ENCODE data around the gene YTHDC1.

YTHDC1 gene

DNA sequence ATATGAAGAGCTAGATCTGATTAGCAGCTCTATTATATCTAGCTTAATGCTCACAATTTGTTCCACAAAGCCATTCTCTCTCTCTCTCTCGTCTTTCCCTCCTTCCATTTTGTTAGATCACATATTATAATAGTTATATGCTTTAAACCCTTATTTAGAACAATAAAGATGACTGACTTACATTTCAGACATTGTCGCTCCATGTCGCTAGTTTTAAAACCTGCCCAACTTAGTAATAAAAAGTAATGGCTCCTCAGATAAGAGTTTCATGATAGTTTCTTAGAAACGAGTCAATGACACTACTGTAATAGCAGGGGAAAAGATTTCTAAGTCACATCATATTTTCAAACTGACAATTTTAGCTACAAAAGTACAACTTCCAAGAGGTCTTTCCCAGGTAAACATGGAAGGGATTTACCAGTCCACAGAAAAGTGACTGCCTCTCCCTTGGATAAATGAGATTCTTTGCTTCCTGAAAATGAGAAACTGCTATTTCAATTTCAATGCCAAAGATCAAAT is 38.5 kb upstream of the YTHDC1 start:
- TF ChIP-seq, protein P1, sequence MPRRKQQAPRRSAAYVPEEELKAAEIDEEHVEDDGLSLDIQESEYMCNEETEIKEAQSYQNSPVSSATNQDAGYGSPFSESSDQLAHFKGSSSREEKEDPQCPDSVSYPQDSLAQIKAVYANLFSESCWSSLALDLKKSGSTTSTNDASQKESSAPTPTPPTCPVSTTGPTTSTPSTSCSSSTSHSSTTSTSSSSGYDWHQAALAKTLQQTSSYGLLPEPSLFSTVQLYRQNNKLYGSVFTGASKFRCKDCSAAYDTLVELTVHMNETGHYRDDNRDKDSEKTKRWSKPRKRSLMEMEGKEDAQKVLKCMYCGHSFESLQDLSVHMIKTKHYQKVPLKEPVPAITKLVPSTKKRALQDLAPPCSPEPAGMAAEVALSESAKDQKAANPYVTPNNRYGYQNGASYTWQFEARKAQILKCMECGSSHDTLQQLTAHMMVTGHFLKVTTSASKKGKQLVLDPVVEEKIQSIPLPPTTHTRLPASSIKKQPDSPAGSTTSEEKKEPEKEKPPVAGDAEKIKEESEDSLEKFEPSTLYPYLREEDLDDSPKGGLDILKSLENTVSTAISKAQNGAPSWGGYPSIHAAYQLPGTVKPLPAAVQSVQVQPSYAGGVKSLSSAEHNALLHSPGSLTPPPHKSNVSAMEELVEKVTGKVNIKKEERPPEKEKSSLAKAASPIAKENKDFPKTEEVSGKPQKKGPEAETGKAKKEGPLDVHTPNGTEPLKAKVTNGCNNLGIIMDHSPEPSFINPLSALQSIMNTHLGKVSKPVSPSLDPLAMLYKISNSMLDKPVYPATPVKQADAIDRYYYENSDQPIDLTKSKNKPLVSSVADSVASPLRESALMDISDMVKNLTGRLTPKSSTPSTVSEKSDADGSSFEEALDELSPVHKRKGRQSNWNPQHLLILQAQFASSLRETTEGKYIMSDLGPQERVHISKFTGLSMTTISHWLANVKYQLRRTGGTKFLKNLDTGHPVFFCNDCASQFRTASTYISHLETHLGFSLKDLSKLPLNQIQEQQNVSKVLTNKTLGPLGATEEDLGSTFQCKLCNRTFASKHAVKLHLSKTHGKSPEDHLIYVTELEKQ (tag by site-specific recombination; IDR thresholded peaks at IDR 0.05; ENCODE audit: borderline replicate concordance) = no peak
- TF ChIP-seq ZNF112 (tag by site-specific recombination; IDR thresholded peaks at IDR 0.05) (no peak), ZNF501 (tag by site-specific recombination; IDR thresholded peaks at IDR 0.05) (no peak), SP3 (tag by site-specific recombination; IDR thresholded peaks at IDR 0.05) (no peak), ZNF335 (tag by site-specific recombination; conservative IDR thresholded peaks at IDR 0.05) (no peak), ZNF624 (tag by site-specific recombination; IDR thresholded peaks at IDR 0.05) (no peak), ZNF629 (tag by site-specific recombination; IDR thresholded peaks at IDR 0.05) (no peak), ZNF585B (tag by site-specific recombination; IDR thresholded peaks at IDR 0.05) (no peak), SETDB1 (IDR thresholded peaks at IDR 0.05; ENCODE audit: insufficient read length, low read length) (no peak), ZFHX2 (tag by site-specific recombination; conservative IDR thresholded peaks at IDR 0.05) (no peak), ZNF146 (tag by site-specific recombination; IDR thresholded peaks at IDR 0.05) (no peak)
- TF ChIP-seq, protein P2, sequence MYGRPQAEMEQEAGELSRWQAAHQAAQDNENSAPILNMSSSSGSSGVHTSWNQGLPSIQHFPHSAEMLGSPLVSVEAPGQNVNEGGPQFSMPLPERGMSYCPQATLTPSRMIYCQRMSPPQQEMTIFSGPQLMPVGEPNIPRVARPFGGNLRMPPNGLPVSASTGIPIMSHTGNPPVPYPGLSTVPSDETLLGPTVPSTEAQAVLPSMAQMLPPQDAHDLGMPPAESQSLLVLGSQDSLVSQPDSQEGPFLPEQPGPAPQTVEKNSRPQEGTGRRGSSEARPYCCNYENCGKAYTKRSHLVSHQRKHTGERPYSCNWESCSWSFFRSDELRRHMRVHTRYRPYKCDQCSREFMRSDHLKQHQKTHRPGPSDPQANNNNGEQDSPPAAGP (tag by site-specific recombination; IDR thresholded peaks at IDR 0.05) = no peak
- TF ChIP-seq, protein P3, sequence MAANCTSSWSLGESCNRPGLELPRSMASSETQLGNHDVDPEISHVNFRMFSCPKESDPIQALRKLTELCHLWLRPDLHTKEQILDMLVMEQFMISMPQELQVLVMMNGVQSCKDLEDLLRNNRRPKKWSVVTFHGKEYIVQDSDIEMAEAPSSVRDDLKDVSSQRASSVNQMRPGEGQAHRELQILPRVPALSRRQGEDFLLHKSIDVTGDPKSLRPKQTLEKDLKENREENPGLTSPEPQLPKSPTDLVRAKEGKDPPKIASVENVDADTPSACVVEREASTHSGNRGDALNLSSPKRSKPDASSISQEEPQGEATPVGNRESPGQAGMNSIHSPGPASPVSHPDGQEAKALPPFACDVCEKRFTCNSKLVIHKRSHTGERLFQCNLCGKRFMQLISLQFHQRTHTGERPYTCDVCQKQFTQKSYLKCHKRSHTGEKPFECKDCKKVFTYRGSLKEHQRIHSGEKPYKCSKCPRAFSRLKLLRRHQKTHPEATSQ (tag by site-specific recombination; IDR thresholded peaks at IDR 0.05) = no peak
- TF ChIP-seq, protein P4, sequence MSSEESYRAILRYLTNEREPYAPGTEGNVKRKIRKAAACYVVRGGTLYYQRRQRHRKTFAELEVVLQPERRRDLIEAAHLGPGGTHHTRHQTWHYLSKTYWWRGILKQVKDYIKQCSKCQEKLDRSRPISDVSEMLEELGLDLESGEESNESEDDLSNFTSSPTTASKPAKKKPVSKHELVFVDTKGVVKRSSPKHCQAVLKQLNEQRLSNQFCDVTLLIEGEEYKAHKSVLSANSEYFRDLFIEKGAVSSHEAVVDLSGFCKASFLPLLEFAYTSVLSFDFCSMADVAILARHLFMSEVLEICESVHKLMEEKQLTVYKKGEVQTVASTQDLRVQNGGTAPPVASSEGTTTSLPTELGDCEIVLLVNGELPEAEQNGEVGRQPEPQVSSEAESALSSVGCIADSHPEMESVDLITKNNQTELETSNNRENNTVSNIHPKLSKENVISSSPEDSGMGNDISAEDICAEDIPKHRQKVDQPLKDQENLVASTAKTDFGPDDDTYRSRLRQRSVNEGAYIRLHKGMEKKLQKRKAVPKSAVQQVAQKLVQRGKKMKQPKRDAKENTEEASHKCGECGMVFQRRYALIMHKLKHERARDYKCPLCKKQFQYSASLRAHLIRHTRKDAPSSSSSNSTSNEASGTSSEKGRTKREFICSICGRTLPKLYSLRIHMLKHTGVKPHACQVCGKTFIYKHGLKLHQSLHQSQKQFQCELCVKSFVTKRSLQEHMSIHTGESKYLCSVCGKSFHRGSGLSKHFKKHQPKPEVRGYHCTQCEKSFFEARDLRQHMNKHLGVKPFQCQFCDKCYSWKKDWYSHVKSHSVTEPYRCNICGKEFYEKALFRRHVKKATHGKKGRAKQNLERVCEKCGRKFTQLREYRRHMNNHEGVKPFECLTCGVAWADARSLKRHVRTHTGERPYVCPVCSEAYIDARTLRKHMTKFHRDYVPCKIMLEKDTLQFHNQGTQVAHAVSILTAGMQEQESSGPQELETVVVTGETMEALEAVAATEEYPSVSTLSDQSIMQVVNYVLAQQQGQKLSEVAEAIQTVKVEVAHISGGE (tag by site-specific recombination; conservative IDR thresholded peaks at IDR 0.05; ENCODE audit: low read depth) = no peak

DNA sequence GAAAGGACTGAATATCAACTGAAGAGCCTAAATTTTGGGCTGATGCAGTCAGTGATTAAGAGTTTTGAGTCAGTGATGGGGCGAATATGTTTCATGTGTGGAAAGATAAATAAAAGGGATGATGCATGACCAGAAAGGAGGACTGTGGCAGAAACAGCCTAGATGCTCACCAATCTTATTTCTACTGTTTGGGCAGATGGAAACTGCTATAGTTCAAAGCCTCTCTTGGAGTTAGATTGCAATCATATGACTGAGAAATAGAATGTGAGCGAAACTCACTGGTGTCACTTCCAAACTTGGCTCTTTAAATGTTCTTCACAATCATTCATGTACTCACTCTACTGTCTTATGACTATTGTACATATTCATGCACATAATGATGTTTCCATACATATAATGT is 35.4 kb upstream of the YTHDC1 start:
- ChIA-PET CTCF (no interaction called here), POLR2A (no interaction called here)
- Histone ChIP-seq H3K4me1 (ENCODE audit: control insufficient read depth, insufficient read depth, low read length) (no peaks in the 10 kb centered on the region), H3K27ac (ENCODE audit: extremely low read depth, low read depth, low read length) (no peak overlapping the region), H3K4me3 (ENCODE audit: low read depth, low read length) (no peak overlapping the region), H3K9me3 (ENCODE audit: control insufficient read depth, insufficient read depth, low read depth, low read length) (no peaks in the 10 kb centered on the region), H3K36me3 (ENCODE audit: control insufficient read depth in 2 of 2, insufficient read depth in 1 of 2, low read length in 2 of 2) (no peaks in the 10 kb centered on the region)
- TF ChIP-seq ZNF76 (tag by site-specific recombination; IDR thresholded peaks at IDR 0.05; ENCODE audit: borderline replicate concordance, low read depth) (no peak), ZNF10 (tag by site-specific recombination; IDR thresholded peaks at IDR 0.05) (no peak), ZNF670 (tag by site-specific recombination; IDR thresholded peaks at IDR 0.05; ENCODE audit: low read depth) (no peak), ZNF23 (tag by site-specific recombination; IDR thresholded peaks at IDR 0.05; ENCODE audit: borderline replicate concordance) (no peak), ZNF48 (tag by site-specific recombination; IDR thresholded peaks at IDR 0.05) (no peak), ZNF521 (tag by site-specific recombination; IDR thresholded peaks at IDR 0.05) (no peak), RBAK (tag by site-specific recombination; IDR thresholded peaks at IDR 0.05) (no peak), YY2 (tag by site-specific recombination; IDR thresholded peaks at IDR 0.05) (no peak)
- TF ChIP-seq, protein P5, sequence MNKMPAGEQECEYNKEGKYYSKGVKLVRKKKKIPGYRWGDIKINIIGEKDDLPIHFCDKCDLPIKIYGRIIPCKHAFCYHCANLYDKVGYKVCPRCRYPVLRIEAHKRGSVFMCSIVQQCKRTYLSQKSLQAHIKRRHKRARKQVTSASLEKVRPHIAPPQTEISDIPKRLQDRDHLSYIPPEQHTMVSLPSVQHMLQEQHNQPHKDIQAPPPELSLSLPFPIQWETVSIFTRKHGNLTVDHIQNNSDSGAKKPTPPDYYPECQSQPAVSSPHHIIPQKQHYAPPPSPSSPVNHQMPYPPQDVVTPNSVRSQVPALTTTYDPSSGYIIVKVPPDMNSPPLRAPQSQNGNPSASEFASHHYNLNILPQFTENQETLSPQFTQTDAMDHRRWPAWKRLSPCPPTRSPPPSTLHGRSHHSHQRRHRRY (tag by site-specific recombination; IDR thresholded peaks at IDR 0.05) = no peak

More for the DNA sequence above, 38.5 kb upstream of the YTHDC1 start:
- CTCF ChIA-PET = no interaction called here
- no peaks in the 10 kb centered on the region for H3K9me3 ChIP-seq (ENCODE audit: control insufficient read depth, insufficient read depth, low read depth, low read length)
- H3K36me3 ChIP-seq (ENCODE audit: control insufficient read depth in 2 of 2, insufficient read depth in 1 of 2, low read length in 2 of 2) = no peaks in the 10 kb centered on the region
- H3K4me3 ChIP-seq (ENCODE audit: low read depth, low read length) = no peak overlapping the region
- POLR2A ChIA-PET = no interaction called here
- H3K4me1 ChIP-seq (ENCODE audit: control insufficient read depth, insufficient read depth, low read length) = no peaks in the 10 kb centered on the region
- no peak overlapping the region for H3K27ac ChIP-seq (ENCODE audit: extremely low read depth, low read depth, low read length)
